Activated T-cell treated with anti-CD3 and anti-CD28 coated beads for 24 hours (primary cell): Measurements from ENCODE around the gene GLDN.

Experiments used
- DNase-seq: peaks from one replicate; pipeline ENCODE4 v3.0.0-alpha.2; 2020; ENCODE audit warnings: low read depth

The GLDN gene

DNA sequence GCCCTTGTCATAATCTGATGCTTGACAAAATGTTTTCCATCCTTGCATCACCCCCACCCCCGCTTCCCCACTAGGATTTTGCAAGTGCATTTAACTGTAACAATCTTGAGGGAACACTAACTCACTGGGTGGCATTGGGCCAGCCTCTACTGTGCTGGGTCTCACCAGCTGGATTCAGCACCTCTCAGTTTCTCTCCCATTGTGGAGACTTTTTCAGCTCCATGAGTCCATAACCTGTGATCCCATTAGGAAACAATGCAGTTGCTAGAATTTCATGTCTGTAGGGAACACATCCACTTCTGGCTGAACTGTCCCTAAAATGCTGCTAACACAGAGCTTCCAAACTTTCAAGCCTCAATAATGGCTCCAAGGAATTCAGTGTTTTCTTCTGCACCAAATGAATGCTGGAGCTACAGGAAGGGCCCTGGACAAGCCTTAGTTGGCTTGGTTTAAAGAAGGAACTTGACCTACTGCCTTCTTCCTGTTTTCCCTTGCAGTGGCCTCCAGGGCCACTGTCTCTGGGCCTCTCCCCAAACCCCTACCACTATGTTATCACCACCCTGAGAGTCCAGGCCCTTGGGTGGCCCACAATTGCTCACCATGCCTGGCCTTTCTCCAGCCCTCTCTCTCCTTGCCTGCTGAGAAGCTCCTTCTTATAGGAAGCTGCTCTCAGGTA is 18.7 kb upstream of the GLDN start:
- DNase-seq = no peak

DNA sequence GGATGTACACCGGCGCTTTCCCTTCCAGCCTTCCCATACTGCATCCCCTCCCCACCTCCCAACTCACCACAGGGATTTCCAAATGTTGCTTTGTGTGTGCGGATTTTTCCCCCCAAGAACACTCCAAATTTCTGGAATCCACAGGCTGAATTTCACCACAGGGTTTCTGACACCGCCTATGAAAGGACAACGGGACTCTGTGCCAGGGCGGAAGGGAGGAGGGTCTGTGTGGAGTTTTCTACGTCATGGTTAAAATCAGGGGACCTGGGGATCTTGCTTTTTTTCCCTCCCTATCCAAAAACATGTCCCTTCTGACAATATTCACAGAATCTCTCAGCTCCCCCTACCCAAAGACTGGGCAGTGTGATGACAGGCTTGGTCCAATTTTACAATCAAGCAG is 17.7 kb upstream of the GLDN start:
- DNase-seq = no peak

DNA sequence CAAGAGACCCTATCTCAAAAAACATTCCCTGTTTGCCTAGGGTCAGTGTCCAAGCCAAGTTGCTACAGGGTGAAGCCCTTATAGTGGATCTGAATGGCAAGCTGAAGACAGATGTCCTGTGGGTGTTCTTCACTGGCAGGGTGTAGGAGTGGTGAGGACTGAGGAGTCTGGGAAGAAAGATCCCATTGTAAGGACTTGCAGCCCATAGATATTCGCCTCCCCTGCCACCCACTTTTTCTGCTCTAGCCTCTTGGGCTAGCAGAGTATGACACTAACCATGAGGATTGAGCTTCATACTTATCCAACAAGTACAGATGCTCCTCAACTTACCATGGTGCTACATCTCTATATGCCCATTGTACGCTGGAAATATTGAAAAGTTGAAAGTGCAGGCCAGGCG is 16.3 kb upstream of the GLDN start:
- DNase-seq = no peak

DNA sequence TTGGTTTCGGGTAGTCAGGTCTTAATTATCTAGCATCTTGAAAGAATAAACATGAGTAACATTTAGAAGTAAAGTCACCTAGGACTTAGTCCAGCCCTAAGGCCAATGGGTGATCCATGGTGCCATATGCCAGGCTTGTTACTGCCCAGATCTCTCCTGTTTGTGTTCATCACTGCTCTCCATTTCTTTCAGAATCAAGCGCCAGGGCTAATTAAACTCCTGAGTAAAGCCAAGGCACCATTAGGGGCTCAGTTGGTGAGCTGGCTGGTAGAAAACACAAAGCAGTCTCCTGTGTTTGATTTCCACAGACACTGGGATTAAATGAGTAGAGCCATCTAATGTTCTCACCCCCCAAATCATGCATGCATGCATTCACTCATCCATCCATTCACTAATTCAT is 14.4 kb upstream of the GLDN start:
- DNase-seq = no peak

DNA sequence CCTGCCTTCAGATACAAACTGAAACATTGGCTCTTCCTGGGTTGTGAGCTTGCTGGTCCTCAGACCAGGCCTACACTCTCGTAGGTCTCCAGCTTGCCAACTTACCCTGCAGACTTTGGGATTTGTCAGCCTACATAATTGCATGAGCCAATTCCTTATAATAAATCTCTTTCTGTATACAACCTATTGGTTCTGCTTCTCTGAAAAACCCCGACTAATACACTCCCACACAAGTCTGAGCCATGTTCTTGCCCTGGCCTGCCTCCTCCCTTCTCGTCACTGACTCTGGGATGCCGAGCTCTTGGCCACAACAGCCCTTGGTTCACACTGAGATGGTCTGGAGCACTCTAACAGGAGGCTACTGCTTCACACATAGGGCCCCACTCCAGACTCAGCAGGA is 12.5 kb upstream of the GLDN start:
- DNase-seq = no peak

DNA sequence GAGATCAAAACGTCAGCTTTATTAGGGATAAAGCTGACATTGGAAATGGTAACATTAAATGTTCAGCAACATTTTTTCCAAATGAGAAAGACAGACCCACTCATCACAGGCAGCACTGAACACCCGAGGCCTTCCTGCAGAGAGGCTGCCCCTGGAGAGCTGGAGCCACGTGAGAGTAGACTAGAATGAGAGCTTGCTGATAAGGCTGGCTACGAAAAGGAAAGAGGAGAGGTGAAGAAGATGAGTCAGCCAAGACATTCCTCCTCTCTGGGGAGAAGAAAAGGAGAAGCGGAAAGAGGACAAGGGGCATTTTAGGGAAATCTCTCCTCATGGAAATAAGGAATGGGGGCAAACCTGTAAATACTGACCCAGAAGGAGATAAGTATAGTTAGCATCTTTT is 10.3 kb upstream of the GLDN start:
- DNase-seq = no peak

- DNase-seq = no peak
These were observed 9.0 kb upstream of the GLDN start for GRCh38 chr15:51332206-51333147.

- no peak for DNase-seq
These were observed 7.9 kb upstream of the GLDN start for GRCh38 chr15:51333571-51333970.

- DNase-seq = no peak
These were observed 7.4 kb upstream of the GLDN start for GRCh38 chr15:51334011-51334451.

DNA sequence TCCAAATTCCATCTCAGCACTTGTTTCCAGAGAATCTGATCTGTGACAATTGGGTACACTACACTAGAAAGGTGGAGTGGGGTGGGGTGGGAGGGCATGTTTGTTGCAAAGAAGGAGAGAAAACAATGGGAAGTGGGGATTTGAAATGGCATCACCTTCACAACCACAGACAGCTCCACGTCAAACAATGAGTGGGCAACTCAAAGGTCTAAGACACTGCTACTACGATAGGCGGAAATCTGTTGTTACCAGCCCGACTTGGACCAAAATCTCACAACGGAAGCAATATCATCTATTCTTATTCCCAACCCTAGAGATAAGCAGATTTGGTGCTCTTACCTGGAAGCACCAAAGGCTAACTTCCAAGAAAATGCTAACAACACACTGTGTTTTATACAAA is 6.4 kb upstream of the GLDN start:
- no peak for DNase-seq

DNA sequence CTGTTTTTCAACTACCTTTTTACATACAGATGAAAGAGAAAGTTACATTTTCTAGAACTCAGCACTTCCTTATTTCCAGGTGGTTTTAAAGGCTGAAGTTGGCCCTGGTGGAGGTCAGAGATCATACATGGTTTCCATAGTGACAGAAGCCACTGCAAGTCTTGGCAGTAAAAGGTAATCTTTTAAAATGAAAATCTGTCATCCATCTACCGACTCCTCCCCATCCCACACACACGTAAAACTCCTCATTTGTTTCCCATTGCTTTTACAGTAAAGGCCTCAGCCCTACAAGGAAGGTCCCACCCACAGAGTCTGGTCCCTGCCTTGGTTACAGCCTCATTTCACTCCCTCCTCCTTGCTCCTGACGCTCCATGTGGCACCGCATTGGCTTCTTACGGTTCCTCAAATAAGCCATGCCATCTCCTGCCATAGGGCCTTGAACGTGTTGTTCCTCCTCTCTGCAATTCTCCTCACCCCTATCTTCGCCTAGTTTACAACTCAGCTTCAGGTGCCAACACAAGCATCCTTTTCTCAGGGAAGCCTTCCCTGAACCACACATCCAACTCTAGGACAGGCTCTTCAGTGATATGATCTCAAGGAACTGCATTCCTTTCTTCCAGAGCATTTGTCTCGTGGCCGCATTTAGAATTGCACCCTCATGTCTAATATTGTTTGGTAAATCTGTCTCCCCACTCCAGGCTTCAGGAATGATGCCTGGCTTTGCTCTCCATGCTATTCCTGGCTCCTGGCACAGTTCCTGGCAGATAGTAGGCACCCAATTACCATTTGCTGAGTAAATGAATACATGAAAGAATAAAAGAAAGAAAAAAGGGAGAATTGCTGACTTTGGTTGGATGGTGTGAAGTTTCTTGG is 5.7 kb upstream of the GLDN start:
- DNase-seq = no peak

GRCh38 chr15:51338496-51338895 is 3.0 kb upstream of the GLDN start, which contains the start of gene CYP19A1:
TSS of gene CYP19A1 (minus strand) at chr15:51338596. CDS start at chr15:51242912, 95,684 bp downstream.
- DNase-seq = no peak

DNA sequence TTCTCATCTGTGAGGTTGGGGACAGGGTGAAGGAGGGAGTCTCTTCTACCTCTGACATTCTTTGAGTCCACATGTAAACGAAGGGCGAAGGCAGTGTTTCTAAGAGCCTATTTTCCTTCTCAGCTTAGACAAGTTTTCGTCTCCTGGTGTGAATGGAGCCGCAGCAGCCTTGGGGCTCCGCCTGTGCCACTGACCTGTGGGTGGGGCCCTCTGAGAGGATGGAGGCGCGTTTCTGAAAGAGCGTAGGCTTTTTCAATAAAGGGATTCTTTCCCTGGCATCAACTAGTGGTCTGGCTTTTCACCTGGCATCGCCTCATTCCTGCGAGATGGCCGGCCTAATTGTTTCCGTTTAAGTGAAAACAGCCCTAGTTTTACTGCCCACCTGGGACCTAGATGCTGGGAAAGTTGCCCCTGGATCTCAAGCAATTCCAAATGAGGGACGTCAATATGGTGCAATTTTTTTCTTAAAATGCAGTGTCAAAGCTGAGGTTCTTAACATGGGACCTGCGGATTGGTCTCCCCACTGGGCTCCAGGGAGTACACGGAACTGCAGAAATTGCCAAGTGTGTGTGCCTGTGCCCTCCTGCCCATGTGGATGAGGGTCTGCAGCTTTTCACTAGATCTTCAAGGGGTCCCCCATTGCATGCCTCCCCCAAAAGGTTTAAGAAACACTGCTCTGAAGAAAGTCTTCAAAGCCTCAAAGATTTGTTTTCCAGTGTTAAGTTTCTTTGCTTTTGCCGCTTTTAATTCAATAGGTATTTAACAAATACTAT is 958 bp downstream of the GLDN start:
- DNase-seq = no peak

- DNase-seq = no peak
These were observed 2.0 kb downstream of the GLDN start for GRCh38 chr15:51343466-51343865.

DNA sequence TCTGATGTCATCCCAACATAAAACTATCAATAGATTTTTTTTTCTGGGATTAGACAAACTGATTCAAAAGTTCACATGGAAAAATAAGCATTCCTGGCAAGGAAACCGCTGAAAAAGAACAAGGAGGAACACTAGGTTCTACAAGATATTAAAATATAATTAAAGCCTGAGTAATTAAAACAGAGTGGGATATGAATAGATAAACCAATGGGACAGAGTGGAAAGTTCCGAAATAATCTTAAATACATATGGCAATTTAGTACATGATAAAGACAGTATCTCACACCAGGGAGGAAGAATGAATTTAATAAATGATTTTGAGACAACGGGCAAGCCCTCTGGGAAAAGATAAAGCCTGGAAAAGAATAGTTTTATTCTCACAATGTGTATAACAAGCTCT is 4.7 kb downstream of the GLDN start:
- no peak for DNase-seq

DNA sequence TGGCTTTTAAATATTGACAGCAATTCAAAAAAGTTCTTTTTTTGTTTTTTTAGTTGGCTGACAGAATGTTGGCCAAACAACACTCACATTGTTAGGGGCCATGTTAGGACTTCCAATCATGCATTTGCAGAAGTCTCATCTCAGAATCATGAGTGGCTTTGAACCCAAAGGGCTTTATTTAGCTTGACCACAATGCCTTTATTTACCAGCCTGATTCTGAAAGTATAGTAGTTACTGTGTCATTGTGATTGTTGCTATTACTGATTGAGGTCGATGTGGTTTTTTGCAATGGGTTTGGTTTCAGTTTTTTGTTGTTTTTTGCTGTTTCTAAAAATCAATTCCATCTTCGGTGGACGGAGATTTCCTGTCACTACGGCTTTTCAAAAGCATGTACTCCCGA is 7.2 kb downstream of the GLDN start:
- DNase-seq = no peak

DNA sequence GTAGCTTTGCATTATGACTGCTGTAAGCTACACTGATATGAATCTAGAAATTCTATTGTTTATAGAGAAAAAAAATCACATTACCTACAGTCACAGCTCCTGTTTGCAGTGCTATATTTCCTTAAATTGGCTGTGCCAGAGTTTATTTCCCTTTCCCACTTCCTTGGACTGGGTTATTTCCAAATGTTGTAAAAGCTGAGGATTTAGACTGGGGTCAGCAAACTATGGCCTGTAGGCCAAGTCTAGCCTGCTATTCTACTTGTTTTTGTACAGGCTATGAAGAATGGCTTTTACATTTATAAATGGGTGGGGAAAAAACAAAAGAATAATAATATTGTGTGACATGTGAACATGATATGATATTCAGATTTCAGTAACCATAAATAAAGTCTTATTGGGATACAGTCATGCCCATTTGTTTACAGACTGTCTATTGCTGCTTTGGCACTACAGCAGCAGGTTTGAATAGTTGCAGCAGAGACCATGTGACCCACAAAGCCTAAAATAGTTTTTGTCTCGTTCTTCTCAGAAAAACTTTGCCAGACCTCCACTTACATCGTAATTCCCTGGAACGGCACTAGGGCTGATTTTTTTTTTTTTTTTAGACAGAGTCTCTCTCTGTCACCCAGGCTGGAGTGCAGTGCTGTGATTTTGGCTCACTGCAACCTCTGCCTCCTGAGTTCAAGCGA is 7.8 kb downstream of the GLDN start:
- no peak for DNase-seq

DNA sequence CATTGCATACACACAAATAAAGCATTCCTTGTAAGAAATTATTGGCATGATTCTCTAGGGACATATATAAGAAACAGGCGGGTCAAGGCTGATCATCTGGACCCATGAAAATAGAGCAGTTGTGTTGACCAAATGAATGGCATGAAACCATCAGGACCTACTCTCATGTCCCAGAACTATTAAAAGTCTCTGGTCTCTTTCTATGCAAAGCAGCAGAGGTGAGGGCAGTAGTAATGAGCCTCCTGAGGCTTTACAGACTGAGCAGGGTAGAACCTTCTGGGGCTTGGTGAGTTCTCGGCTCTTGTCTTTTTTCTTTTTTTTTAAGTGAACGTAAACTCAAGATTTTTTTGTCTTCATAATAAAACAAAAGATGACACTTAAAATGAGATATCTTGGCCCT is 9.3 kb downstream of the GLDN start:
- DNase-seq = no peak

DNA sequence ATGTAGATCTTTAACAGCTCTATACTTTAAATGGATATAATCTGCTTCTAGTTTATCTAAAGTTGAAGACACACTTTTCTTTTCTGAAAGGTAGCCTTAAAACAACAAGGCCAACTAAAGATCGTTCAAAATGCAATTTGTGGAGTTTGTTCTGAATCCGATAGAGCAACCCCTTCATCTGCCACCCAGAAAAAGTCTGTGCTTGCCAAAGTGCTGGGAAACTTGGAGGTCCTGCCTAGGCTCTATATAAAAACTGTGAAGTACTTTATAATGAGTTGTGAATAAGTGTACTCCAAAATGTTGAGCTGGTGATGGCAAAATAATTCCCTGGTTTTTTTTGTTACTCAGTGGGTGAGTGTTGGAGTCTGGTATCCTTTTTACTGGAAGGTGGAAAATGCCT is 12.5 kb downstream of the GLDN start:
- DNase-seq = no peak

GRCh38 chr15:51355096-51355495 is 13.6 kb downstream of the GLDN start:
- DNase-seq = no peak

GRCh38 chr15:51356147-51356546 is 14.7 kb downstream of the GLDN start:
- DNase-seq = no peak
